Measurements from ENCODE around the gene WDR93. TPM values are rescaled to one million over a fixed set of nuclear protein-coding genes. Genes with fewer than 3 reads are reported as not detected.

WDR93 gene
- total RNA-seq, 2 experiments from 2014 or later: not detected

DNA sequence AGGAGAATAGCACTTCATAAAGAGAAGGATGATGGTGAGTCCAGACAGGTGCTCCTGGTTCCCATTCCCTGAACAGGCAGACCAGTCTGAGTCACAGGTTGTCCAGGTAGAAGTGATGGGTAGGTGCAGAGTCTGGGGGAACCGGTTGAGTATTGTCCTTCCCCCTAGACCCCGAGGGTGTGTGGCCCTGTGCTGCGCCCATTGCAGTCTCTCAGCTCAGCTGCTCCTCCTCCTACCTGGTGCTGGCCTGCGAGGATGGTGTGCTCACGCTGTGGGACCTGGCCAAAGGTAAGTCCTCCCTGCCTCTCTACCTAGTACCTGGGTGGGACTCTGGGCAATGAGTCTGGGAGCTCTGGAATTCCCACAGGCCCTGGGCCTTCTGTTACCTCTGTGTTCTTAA lies 40.7 kb downstream of the WDR93 start:
- POLR2A ChIA-PET: interaction anchor here (1.2 kb wide), 1 partner anchor 7 kb away, joined by 3 read pairs; no protein-coding TSS in a partner anchor
- Mint-ChIP-seq H3K36me3 (ENCODE audit: low read depth) (no peaks in the 10 kb centered on the region), H3K4me1 (no peaks in the 10 kb centered on the region), H3K27me3 (peaks cover 22% of the 10 kb centered on the region), H3K27ac (no peak overlapping the region), H3K4me3 (no peak overlapping the region), H3K9me3 (no peaks in the 10 kb centered on the region)
- CTCF ChIA-PET: interaction anchor here (1.1 to 1.4 kb wide), 4 partner anchors 9 to 152 kb away, joined by 3 to 5 read pairs (median 3); no protein-coding TSS in a partner anchor
- no peak for DNase-seq

DNA sequence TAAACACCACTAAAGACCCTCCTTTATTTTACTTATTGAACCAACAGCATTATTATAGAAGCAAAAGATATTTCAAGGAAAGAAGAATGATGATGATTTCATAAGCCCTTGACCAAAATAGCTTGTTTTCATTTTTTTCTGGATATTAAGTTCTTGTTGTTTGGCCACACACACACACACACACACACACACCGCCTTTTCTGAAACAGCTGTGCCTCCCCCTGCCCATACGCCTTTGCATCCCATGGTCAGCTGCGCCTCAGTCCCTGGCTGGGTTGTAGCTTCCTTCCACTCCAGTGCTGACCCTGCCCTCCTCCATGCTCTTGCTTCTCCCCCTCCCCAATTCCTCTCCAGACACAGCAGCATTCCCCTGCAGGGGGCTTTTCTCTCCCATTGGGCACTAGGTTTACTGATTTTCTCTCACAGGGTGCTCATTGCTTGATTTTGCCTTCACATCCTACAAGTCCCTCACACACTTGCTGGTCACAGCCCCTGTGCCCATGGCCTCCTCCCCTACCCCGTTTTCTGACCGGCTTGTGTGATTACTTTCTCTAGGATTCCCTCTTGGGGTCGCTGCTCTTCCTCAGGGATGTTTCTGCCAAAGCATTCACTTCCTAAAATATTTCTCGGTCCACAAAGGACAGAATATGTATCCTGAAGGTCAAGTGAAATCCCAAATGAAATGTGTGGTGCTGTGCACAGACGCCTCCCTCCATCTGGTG lies 42.0 kb downstream of the WDR93 start:
- Mint-ChIP-seq H3K4me1 (no peaks in the 10 kb centered on the region), H3K36me3 (ENCODE audit: low read depth) (no peaks in the 10 kb centered on the region), H3K27me3 (peaks cover 18% of the 10 kb centered on the region), H3K27ac (no peak overlapping the region), H3K4me3 (no peak overlapping the region), H3K9me3 (no peaks in the 10 kb centered on the region)
- no peak for DNase-seq
- POLR2A ChIA-PET: interaction anchor here (1.2 kb wide), 1 partner anchor 9 kb away, joined by 3 read pairs; no protein-coding TSS in a partner anchor
- CTCF ChIA-PET: interaction anchor here (0.9 to 1.4 kb wide), 6 partner anchors 7 to 150 kb away, joined by 3 to 5 read pairs (median 3); no protein-coding TSS in a partner anchor

DNA sequence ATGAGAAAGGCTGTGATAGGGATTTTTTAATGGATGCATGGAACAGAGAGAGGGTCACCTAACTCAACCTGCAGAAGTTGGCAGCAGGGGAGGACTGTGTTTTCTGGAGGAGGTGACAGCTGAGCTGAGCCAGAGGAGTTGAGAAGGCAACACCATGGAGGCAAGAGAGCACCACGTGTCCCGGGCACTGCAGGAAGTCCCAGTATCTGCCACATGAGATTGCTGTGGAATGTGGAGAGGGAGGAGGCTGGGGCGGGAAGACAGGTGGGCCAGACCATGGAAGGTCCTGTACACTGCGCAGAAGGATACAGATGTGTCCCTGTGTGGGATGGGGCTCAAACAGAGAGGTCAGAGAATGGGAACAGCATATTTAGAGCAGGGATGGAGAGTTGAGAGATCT lies 45.2 kb downstream of the WDR93 start:
- Mint-ChIP-seq H3K27me3 (peaks cover 18% of the 10 kb centered on the region), H3K27ac (no peak overlapping the region), H3K36me3 (ENCODE audit: low read depth) (no peaks in the 10 kb centered on the region), H3K4me3 (no peak overlapping the region), H3K9me3 (no peaks in the 10 kb centered on the region), H3K4me1 (peaks cover 1% of the 10 kb centered on the region)
- DNase-seq: no peak
- POLR2A ChIA-PET: no interaction called here
- CTCF ChIA-PET: interaction anchor here (1.0 kb wide), 1 partner anchor 139 kb away, joined by 3 read pairs; no protein-coding TSS in a partner anchor

DNA sequence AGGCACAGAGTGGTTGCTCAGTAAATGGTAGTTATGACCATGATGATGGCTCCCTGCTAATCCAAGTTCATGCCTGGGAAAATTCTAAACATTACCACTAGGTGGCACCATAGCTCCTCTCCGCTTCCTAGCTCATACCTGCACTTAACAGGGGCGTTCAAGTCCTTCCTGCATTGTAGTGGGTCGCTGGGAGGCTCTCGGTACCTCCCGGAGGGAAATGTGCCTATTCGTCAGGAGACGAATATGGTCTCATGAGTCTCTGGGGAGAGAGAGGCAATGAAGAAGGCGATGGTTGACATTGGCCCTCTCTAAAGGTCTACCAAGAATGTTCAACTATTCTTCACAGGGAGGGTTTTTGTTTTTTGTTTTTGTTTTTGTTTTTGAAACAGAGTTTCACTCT lies 49.5 kb downstream of the WDR93 start:
- ChIA-PET CTCF (interaction anchor here (0.6 to 4.0 kb wide), 24 partner anchors 8 to 346 kb away, joined by 3 to 77 read pairs (median 4); partner anchors contain the start of genes ANPEP and MESP1), POLR2A (interaction anchor here (1.0 to 1.6 kb wide), 3 partner anchors 11 to 154 kb away, joined by 4 read pairs; partner anchors contain the start of genes AP3S2 and MESP1)
- no peak overlapping the region for H3K27ac Mint-ChIP-seq
- H3K27me3 Mint-ChIP-seq: peaks cover 5% of the 10 kb centered on the region
- H3K9me3 Mint-ChIP-seq: no peaks in the 10 kb centered on the region
- H3K4me1 Mint-ChIP-seq: peaks cover 1% of the 10 kb centered on the region
- H3K36me3 Mint-ChIP-seq (ENCODE audit: low read depth): no peaks in the 10 kb centered on the region
- DNase-seq: peak; percentile 55
- H3K4me3 Mint-ChIP-seq: no peak overlapping the region

DNA sequence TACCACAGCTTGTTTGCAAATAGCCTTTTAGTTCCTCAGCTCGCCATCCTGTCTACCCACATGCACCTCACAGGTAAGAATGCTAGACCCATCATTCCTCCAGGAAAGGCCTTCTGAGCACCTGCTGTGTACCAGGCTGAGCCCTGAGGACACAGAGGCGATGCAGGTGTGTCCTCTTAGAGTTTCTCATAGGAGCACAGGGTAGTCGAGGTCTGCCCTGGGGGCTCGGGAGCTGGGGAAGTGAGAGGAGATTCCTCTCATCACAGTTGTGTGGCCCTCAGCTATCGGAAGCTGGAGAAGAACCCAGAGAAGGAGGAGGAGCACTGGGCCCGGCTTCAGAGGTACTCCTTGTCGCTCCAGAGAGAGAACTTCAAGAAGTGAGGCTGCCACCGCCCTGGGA lies 52.4 kb downstream of the WDR93 start:
- Mint-ChIP-seq H3K4me1 (peaks cover 1% of the 10 kb centered on the region), H3K27ac (no peak overlapping the region), H3K9me3 (no peaks in the 10 kb centered on the region), H3K4me3 (no peak overlapping the region), H3K36me3 (ENCODE audit: low read depth) (no peaks in the 10 kb centered on the region), H3K27me3 (no peaks in the 10 kb centered on the region)
- POLR2A ChIA-PET: no interaction called here
- CTCF ChIA-PET: interaction anchor here (1.0 to 4.0 kb wide), 2 partner anchors 11 to 133 kb away, joined by 3 to 77 read pairs; no protein-coding TSS in a partner anchor
- DNase-seq: no peak

DNA sequence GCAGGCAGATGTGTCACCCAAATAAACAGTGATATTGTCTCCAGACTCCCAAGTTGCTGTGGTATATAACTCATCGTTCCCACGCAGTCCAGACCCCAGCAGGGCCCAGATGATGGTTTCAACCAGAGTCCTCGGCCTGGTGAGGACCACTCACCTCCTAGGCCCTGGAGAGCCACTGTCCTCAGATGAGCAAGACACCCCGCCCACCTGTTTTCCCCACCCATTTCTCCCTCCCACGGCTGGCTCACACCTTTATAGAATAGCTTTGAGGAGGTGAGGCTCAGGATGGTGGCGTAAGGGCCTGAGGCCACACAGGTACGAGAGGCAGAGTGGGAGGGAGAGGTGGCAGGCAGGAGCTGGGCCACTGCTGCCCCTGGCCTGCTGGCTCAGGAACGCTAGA lies 53.0 kb downstream of the WDR93 start:
- H3K27ac Mint-ChIP-seq: no peak overlapping the region
- H3K9me3 Mint-ChIP-seq: no peaks in the 10 kb centered on the region
- no peak overlapping the region for H3K4me3 Mint-ChIP-seq
- POLR2A ChIA-PET: no interaction called here
- DNase-seq: no peak
- CTCF ChIA-PET: interaction anchor here (4.0 kb wide), 1 partner anchor 132 kb away, joined by 77 read pairs; no protein-coding TSS in a partner anchor
- H3K27me3 Mint-ChIP-seq: no peaks in the 10 kb centered on the region
- H3K4me1 Mint-ChIP-seq: peaks cover 1% of the 10 kb centered on the region
- no peaks in the 10 kb centered on the region for H3K36me3 Mint-ChIP-seq (ENCODE audit: low read depth)

DNA sequence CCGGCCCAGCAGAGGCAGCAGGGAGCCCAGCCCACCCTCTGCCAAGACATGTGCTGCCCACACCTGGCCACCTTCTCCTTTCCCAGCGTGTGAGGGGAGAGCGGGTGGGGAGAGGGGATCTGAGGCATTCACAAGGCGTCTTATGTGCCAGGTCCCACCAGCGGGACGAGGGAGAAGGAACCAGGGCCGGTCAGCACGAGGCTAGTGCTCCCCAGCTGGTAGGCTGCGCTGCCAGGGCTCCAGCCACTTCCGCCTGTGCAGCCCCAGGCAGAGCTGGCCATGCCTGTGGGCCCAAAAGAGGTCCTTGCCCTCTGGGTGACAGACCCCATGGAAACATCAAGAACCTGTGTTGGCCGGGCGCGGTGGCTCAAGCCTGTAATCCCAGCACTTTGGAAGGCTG lies 54.5 kb downstream of the WDR93 start:
- H3K27me3 Mint-ChIP-seq: peaks cover 2% of the 10 kb centered on the region
- no peak for DNase-seq
- no peaks in the 10 kb centered on the region for H3K36me3 Mint-ChIP-seq (ENCODE audit: low read depth)
- H3K4me1 Mint-ChIP-seq: peaks cover 7% of the 10 kb centered on the region
- ChIA-PET CTCF (interaction anchor here (1.1 kb wide), 1 partner anchor 16 kb away, joined by 3 read pairs; no protein-coding TSS in a partner anchor), POLR2A (no interaction called here)
- H3K9me3 Mint-ChIP-seq: no peaks in the 10 kb centered on the region
- H3K4me3 Mint-ChIP-seq: no peak overlapping the region
- H3K27ac Mint-ChIP-seq: no peak overlapping the region

DNA sequence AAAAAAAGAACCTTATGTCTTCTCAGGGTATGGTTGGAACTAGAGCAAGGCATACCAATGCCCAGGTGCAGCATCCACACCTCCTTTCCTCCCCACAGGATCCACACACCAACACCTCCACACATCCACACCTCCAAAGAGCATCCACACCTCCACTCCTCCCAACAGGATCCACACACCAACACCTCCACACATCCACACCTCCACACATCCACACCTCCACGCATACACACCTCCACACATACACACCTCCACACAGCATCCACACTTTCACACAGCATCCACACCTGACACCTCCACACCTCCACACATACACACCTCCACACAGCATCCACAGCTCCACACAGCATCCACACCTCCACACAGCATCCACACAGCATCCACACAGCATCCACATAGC lies 55.2 kb downstream of the WDR93 start:
- H3K27ac Mint-ChIP-seq: no peak overlapping the region
- peaks cover 6% of the 10 kb centered on the region for H3K4me1 Mint-ChIP-seq
- POLR2A ChIA-PET: no interaction called here
- DNase-seq: no peak
- CTCF ChIA-PET: no interaction called here
- peaks cover 2% of the 10 kb centered on the region for H3K27me3 Mint-ChIP-seq
- H3K4me3 Mint-ChIP-seq: no peak overlapping the region
- H3K9me3 Mint-ChIP-seq: no peaks in the 10 kb centered on the region
- no peaks in the 10 kb centered on the region for H3K36me3 Mint-ChIP-seq (ENCODE audit: low read depth)

DNA sequence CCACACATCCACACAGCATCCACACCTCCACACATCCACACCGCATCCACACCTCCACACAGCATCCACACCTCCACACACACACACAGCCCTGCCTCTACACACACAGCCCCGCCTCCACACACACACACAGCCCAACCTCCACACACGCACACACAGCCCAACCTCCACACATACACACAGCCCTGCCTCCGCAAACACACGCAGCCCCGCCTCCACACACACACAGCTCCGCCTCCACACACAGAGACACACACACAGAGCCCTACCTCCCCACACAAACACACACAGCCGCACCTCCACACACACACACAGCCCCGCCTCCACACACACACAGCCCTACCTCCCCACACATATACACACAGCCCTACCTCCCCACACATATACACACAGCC lies 55.8 kb downstream of the WDR93 start:
- H3K9me3 Mint-ChIP-seq: no peaks in the 10 kb centered on the region
- H3K27ac Mint-ChIP-seq: no peak overlapping the region
- ChIA-PET POLR2A (no interaction called here), CTCF (no interaction called here)
- no peak for DNase-seq
- H3K4me3 Mint-ChIP-seq: no peak overlapping the region
- H3K36me3 Mint-ChIP-seq (ENCODE audit: low read depth): no peaks in the 10 kb centered on the region
- H3K27me3 Mint-ChIP-seq: peaks cover 2% of the 10 kb centered on the region
- H3K4me1 Mint-ChIP-seq: peaks cover 6% of the 10 kb centered on the region

DNA sequence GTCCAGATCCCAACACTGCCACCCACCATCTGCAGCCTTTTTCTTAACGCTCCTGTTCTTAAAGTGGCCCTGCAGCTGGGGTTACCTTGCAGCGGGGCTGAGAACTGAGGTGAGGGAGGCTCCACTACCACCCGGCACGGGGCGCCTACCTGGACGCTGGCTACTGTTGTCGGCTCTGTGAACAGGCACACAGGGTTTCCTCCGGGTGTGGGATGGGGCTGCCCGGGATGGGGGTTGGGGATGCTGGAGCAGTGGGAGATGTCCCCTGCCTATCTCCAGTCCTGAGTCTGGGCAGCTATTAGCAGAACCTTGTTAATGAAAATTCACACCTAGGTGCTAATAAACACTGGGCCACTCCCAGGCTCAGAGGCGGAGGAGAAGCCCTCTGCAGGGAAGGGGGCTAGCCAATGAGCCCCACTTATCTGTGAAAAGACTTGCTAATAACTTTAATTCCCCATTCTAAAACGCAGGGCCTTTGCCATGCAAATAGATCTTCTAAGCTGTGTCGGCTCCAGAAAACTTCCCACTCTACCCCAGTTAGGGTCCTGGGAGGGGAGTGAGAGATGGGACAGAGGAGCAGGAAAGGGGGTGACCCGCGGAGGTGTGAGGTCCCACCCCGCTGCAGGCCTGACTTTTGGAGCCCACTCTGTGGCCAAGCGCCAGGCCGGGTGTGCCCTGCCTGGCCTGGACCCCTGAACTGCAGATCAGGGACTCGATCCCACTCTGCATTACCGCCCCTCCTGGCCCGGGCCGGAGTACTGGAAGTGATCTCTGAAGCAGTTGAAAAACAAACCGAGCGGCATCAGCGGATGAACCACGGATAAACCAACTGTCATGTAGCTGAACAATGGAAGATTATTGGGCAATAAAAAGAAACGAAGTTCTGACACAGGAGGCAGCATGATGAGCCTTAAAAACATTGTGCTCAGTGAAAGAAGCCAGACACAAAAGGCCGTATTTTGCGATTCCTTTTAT lies 57.4 kb downstream of the WDR93 start:
- Mint-ChIP-seq H3K27ac (no peak overlapping the region), H3K9me3 (no peaks in the 10 kb centered on the region), H3K27me3 (peaks cover 6% of the 10 kb centered on the region), H3K4me1 (peaks cover 6% of the 10 kb centered on the region), H3K36me3 (ENCODE audit: low read depth) (no peaks in the 10 kb centered on the region), H3K4me3 (no peak overlapping the region)
- CTCF ChIA-PET: interaction anchor here (0.7 to 6.2 kb wide), 2 partner anchors 9 to 14 kb away, joined by 3 to 31 read pairs; no protein-coding TSS in a partner anchor
- no peak for DNase-seq
- POLR2A ChIA-PET: no interaction called here

DNA sequence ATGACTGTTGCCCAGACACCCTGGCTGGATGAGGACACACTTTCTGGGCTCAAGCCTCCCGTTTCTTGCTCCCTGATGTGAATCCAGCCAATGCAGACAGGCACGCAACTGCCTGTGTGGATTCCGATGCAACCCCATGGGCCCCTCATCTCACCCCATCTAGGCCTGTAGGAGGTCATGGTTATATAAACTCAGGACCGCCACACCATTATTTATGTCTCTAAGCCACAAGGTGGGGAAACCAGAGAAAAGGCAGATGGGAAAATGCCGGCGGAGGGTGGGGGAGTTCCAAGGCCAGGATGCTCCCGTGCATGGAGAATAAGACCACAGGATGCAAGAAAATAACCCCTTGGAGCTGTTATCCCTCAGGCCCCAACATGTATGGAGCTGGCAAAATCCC lies 58.4 kb downstream of the WDR93 start:
- POLR2A ChIA-PET: no interaction called here
- CTCF ChIA-PET: interaction anchor here (1.3 to 6.2 kb wide), 4 partner anchors 13 to 142 kb away, joined by 3 to 31 read pairs (median 8); no protein-coding TSS in a partner anchor
- no peaks in the 10 kb centered on the region for H3K36me3 Mint-ChIP-seq (ENCODE audit: low read depth)
- peaks cover 6% of the 10 kb centered on the region for H3K4me1 Mint-ChIP-seq
- no peak for DNase-seq
- no peaks in the 10 kb centered on the region for H3K9me3 Mint-ChIP-seq
- no peak overlapping the region for H3K27ac Mint-ChIP-seq
- H3K27me3 Mint-ChIP-seq: peaks cover 6% of the 10 kb centered on the region
- no peak overlapping the region for H3K4me3 Mint-ChIP-seq

DNA sequence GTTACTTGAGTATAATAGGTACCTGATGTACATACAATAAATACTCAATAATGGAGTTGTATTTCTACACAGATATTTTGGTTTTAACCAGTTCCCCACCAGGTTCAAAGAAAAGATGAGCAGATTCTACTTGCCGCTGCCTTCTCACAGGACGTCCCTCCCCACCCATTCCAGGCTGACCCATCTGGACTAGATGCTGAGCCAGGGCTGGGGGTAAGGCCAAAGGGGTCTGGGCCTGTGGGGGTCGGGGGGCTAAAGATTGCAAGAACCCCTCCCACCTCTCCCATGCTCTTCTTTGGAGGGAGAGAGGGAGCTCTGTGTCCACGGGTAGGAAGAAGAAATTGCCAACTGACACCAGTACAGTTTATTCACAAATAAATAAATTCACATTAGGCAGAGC lies 58.9 kb downstream of the WDR93 start:
- peak overlapping the region; percentile 68 for H3K4me3 Mint-ChIP-seq
- H3K27me3 Mint-ChIP-seq: peaks cover 7% of the 10 kb centered on the region
- CTCF ChIA-PET: interaction anchor here (1.3 to 6.2 kb wide), 5 partner anchors 9 to 141 kb away, joined by 3 to 31 read pairs (median 7); no protein-coding TSS in a partner anchor
- H3K4me1 Mint-ChIP-seq: peaks cover 6% of the 10 kb centered on the region
- H3K9me3 Mint-ChIP-seq: no peaks in the 10 kb centered on the region
- no peak overlapping the region for H3K27ac Mint-ChIP-seq
- POLR2A ChIA-PET: interaction anchor here (1.4 kb wide), 1 partner anchor 20 kb away, joined by 3 read pairs; no protein-coding TSS in a partner anchor
- no peak for DNase-seq
- H3K36me3 Mint-ChIP-seq (ENCODE audit: low read depth): no peaks in the 10 kb centered on the region
